Glutamatergic neuron (in vitro differentiated cells): ENCODE results near the gene TLL1. TPM values are rescaled to one million over a fixed set of nuclear protein-coding genes. Genes with fewer than 3 reads are reported as not detected.

Source experiments
- DNase-seq: peaks from one replicate; pipeline ENCODE4 v3.0.0; 2022
- H3K27ac Mint-ChIP-seq: one replicate; pipeline ENCODE4 v1.8.0; 2020; ENCODE audit warnings: mild to moderate bottlenecking, mixed read lengths, inconsistent platforms; ENCODE audit not compliant: unreplicated experiment
- H3K27me3 Mint-ChIP-seq: one replicate; pipeline ENCODE4 v1.8.0; 2020; ENCODE audit warnings: mild to moderate bottlenecking, moderate library complexity, mixed read lengths, inconsistent platforms; ENCODE audit not compliant: unreplicated experiment
- H3K36me3 Mint-ChIP-seq: one replicate; pipeline ENCODE4 v1.8.0; 2020; ENCODE audit warnings: mild to moderate bottlenecking, mixed read lengths, inconsistent platforms; ENCODE audit not compliant: unreplicated experiment
- H3K4me1 Mint-ChIP-seq: one replicate; pipeline ENCODE4 v1.8.0; 2020; ENCODE audit warnings: mild to moderate bottlenecking, low read depth, mixed read lengths, inconsistent platforms; ENCODE audit not compliant: unreplicated experiment
- H3K4me3 Mint-ChIP-seq: one replicate; pipeline ENCODE4 v1.8.0; 2020; ENCODE audit warnings: mild to moderate bottlenecking, mixed read lengths, inconsistent platforms; ENCODE audit not compliant: unreplicated experiment
- H3K9me3 Mint-ChIP-seq: one replicate; pipeline ENCODE4 v1.8.0; 2020; ENCODE audit warnings: mild to moderate bottlenecking, moderate library complexity, mixed read lengths, inconsistent platforms; ENCODE audit not compliant: unreplicated experiment
- long read RNA-seq: library from polyadenylated mRNA; unstranded; transcript quantifications from one replicate; pipeline ENCODE4 v2.0.0, GENCODE V29; 2020; ENCODE audit not compliant: unreplicated experiment
- total RNA-seq: library from RNA; stranded (reverse); fragmentation: NEBNext Ultra II Directional; extraction: Animal tissue kit (Norgen Biotek cat#: 25700); gene quantifications from one replicate; pipeline ENCODE4 v1.2.1, GENCODE V29; 2021; ENCODE audit not compliant: unreplicated experiment
- TF ChIP-seq, protein P1 (sequence below): fragments of 200-600 bp; sonication (generic); IDR thresholded peaks from one replicate; pipeline ENCODE4 v1.5.0; 2021; ENCODE audit not compliant: partially characterized antibody, unreplicated experiment

Gene TLL1
- 0.15 TPM for total RNA-seq
- long read RNA-seq: 0 reads

DNA sequence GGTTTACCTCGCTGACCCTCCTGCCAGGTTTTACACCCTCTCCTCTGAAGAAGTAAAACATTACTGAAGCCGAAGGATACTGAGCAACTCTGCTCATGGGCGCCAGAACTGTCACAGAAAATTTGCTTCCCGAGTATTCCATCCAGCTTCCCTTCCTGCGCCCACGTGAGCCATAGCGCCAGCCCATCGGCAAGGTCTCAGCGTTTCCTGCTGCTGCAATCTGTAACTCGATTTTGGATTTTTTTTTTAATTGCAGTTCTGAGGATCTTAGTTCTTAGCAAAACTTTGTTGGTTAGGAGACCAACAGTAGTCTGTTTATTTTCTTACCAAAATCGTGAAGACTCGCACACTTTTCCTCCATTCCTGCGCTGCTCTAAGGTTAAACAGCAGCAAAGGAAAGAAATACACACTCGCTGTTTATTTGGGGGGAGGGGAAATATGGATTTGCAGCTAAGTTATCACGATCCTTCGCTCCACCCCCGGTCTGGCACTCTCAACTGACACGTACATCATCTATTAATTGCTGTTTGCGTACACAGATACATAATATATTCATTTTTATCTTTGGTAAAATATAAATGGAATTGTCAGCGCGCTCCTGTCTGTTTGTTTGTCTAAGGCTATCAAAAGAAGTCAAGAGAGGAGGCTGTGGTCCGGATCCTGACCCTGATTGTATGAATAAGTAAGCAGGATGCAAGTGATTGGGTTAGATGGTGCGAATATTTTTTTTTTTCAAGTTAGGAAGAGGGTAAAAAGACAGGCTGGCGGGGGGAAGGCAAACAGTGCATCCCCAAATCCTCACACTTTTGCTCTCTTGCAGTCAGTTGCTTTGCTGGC lies at the start of gene TLL1:
Gene TLL1 (plus strand): TSS at position 777 of the 837 bp plus-strand sequence. CDS start 668 bp downstream, outside the sequence.
- H3K4me1 Mint-ChIP-seq: peaks cover 6% of the 10 kb centered on the region
- H3K9me3 Mint-ChIP-seq: peaks cover 6% of the 10 kb centered on the region
- peak; percentile 38 for DNase-seq
- H3K27ac Mint-ChIP-seq: peak within 1 kb of the TSS; percentile 22
- TF ChIP-seq, protein P1, sequence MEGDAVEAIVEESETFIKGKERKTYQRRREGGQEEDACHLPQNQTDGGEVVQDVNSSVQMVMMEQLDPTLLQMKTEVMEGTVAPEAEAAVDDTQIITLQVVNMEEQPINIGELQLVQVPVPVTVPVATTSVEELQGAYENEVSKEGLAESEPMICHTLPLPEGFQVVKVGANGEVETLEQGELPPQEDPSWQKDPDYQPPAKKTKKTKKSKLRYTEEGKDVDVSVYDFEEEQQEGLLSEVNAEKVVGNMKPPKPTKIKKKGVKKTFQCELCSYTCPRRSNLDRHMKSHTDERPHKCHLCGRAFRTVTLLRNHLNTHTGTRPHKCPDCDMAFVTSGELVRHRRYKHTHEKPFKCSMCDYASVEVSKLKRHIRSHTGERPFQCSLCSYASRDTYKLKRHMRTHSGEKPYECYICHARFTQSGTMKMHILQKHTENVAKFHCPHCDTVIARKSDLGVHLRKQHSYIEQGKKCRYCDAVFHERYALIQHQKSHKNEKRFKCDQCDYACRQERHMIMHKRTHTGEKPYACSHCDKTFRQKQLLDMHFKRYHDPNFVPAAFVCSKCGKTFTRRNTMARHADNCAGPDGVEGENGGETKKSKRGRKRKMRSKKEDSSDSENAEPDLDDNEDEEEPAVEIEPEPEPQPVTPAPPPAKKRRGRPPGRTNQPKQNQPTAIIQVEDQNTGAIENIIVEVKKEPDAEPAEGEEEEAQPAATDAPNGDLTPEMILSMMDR: no peak
- peak within 1 kb of the TSS; percentile 94 for H3K4me3 Mint-ChIP-seq
- H3K27me3 Mint-ChIP-seq: peaks cover 13% of the 10 kb centered on the region
- H3K36me3 Mint-ChIP-seq: no peaks in the 10 kb centered on the region

GRCh38 chr4:165826166-165826565 lies 46.9 kb upstream of the TLL1 start:
- Mint-ChIP-seq H3K4me1 (peaks cover 8% of the 10 kb centered on the region), H3K9me3 (no peaks in the 10 kb centered on the region), H3K27me3 (no peaks in the 10 kb centered on the region), H3K4me3 (no peak overlapping the region), H3K36me3 (no peaks in the 10 kb centered on the region), H3K27ac (no peak overlapping the region)
- DNase-seq: no peak
- TF ChIP-seq, protein P1: no peak

GRCh38 chr4:165827018-165827417 lies 46.0 kb upstream of the TLL1 start:
- no peak overlapping the region for H3K4me3 Mint-ChIP-seq
- peaks cover 8% of the 10 kb centered on the region for H3K4me1 Mint-ChIP-seq
- no peaks in the 10 kb centered on the region for H3K9me3 Mint-ChIP-seq
- H3K27me3 Mint-ChIP-seq: no peaks in the 10 kb centered on the region
- H3K36me3 Mint-ChIP-seq: peaks cover 4% of the 10 kb centered on the region
- DNase-seq: no peak
- TF ChIP-seq, protein P1: no peak
- H3K27ac Mint-ChIP-seq: no peak overlapping the region

- Mint-ChIP-seq H3K27me3 (no peaks in the 10 kb centered on the region), H3K4me3 (no peak overlapping the region), H3K36me3 (peaks cover 5% of the 10 kb centered on the region), H3K27ac (no peak overlapping the region), H3K9me3 (no peaks in the 10 kb centered on the region), H3K4me1 (peaks cover 8% of the 10 kb centered on the region)
- TF ChIP-seq, protein P1: no peak
- no peak for DNase-seq
Measured at GRCh38 chr4:165828928-165829327, 44.1 kb upstream of the TLL1 start.

- Mint-ChIP-seq H3K4me3 (no peak overlapping the region), H3K27ac (no peak overlapping the region), H3K9me3 (no peaks in the 10 kb centered on the region), H3K27me3 (peaks cover 2% of the 10 kb centered on the region), H3K36me3 (peaks cover 5% of the 10 kb centered on the region), H3K4me1 (peaks cover 5% of the 10 kb centered on the region)
- TF ChIP-seq, protein P1: no peak
- no peak for DNase-seq
Measured at GRCh38 chr4:165834116-165834515, 38.9 kb upstream of the TLL1 start.
